GM12878 (cell line): ENCODE measurements around the gene PRKCE. TPM values are rescaled to one million over a fixed set of nuclear protein-coding genes. Genes with fewer than 3 reads are reported as not detected.

ENCODE experiments used
- ATAC-seq: fragments of 200-7000 bp; cut with Tn5 transposase; 3 replicates; pipeline ENCODE4 v1.9.1; 2020; ENCODE audit warnings: mild to moderate bottlenecking, moderate library complexity
- BruUV-seq: library from RNA; stranded (reverse); fragments of 400-500 nt; replicated peaks from 2 replicates; lab custom pipeline; 2021; lab: Mats Ljungman, UMichigan
- CTCF ChIA-PET: fragments of 300-600 bp; sonication (Branson Sonifier 250); formaldehyde crosslinking; extraction: SDS; loops from one replicate; lab custom pipeline; 2021; ENCODE audit warnings: inconsistent platforms; lab: Yijun Ruan, JAX
- POLR2A ChIA-PET: fragments of 350-600 bp; formaldehyde crosslinking; extraction: SDS; loops from one replicate; lab custom pipeline; 2021; ENCODE audit warnings: inconsistent platforms; lab: Charles Lee
- RAD21 ChIA-PET: fragments of 300-600 bp; sonication (Branson Sonifier 250); formaldehyde crosslinking; loops from one replicate; lab custom pipeline; 2023; ENCODE audit warnings: antibody characterized with exemption; ENCODE audit not compliant: unreplicated experiment; lab: Charles Lee
- SMC1A ChIA-PET: fragments of 300-600 bp; sonication (Branson Sonifier 250); formaldehyde crosslinking; loops from one replicate; lab custom pipeline; 2023; ENCODE audit not compliant: unreplicated experiment, uncharacterized antibody; lab: Charles Lee
- DNase-seq: peaks from one replicate; pipeline ENCODE4 v3.0.0-alpha.2; 2011; ENCODE audit warnings: low read depth, low spot score
- FAIRE-seq: peaks from 3 replicates; lab custom pipeline; 2011; peaks lifted over from hg19 to GRCh38; lab: Jason Lieb, UNC
- H2AFZ ChIP-seq: 2 replicates; pipeline ENCODE4 v1.6.0; 2011; ENCODE audit warnings: low read depth, low read length, control low read depth; ENCODE audit not compliant: control insufficient read depth
- H3K27ac ChIP-seq: 2 replicates; pipeline ENCODE4 v1.5.1; 2011; ENCODE audit warnings: control low read depth; ENCODE audit not compliant: control insufficient read depth, insufficient read depth
- H3K27me3 ChIP-seq, 2 experiments: replicated peaks in 1 of 2; 2 replicates each; pipeline versions ENCODE4 v1.6.0 to v1.6.1; 2011; ENCODE audit warnings: low read length in 1 of 2; ENCODE audit not compliant: control insufficient read depth in 2 of 2, insufficient read depth in 2 of 2
- H3K36me3 ChIP-seq, 2 experiments: 2 replicates each; pipeline ENCODE4 v1.5.1; 2011; ENCODE audit warnings: low read length in 1 of 2; ENCODE audit not compliant: control insufficient read depth in 2 of 2, insufficient read depth in 2 of 2
- H3K4me1 ChIP-seq: 2 replicates; pipeline ENCODE4 v1.6.1; 2011; ENCODE audit warnings: mild to moderate bottlenecking, low read length, moderate library complexity, mixed read lengths; ENCODE audit not compliant: control insufficient read depth, insufficient read depth
- H3K4me2 ChIP-seq: 2 replicates; pipeline ENCODE4 v1.6.0; 2011; ENCODE audit warnings: control low read depth; ENCODE audit not compliant: control insufficient read depth, insufficient read depth
- H3K4me3 ChIP-seq: fragments of 200-600 bp; sonication (generic); 2 replicates; pipeline ENCODE4 v1.5.1; 2016
- H3K79me2 ChIP-seq: 2 replicates; pipeline ENCODE4 v1.6.0; 2011; ENCODE audit warnings: low read length; ENCODE audit not compliant: control insufficient read depth, insufficient read depth
- H3K9ac ChIP-seq: 2 replicates; pipeline ENCODE4 v1.8.0; 2011; ENCODE audit warnings: low read length, control low read depth, mixed read lengths; ENCODE audit not compliant: control insufficient read depth, insufficient read depth
- H3K9me3 ChIP-seq: replicated peaks from 3 replicates; pipeline ENCODE4 v1.5.1; 2011; ENCODE audit warnings: mild to moderate bottlenecking, low read length; ENCODE audit not compliant: control insufficient read depth, insufficient read depth
- H4K20me1 ChIP-seq: 2 replicates; pipeline ENCODE4 v1.6.0; 2011; ENCODE audit not compliant: control insufficient read depth, insufficient read depth
- CHD4 ChIP-seq: fragments of 200-600 bp; sonication (generic); IDR thresholded peaks from 2 replicates; pipeline ENCODE4 v1.6.1; 2016; ENCODE audit warnings: mild to moderate bottlenecking
- EED ChIP-seq: sonication (generic); IDR thresholded peaks from 2 replicates; pipeline ENCODE4 v1.6.1; 2016; ENCODE audit warnings: antibody characterized with exemption, low read depth
- HDAC6 ChIP-seq: fragments of 200-600 bp; sonication (generic); IDR thresholded peaks from one replicate; pipeline ENCODE4 v1.8.0; 2017; ENCODE audit warnings: antibody characterized with exemption; ENCODE audit not compliant: unreplicated experiment
- KLF5 ChIP-seq: fragments of 450-650 bp; IDR thresholded peaks from 2 replicates; pipeline ENCODE4 v1.6.1; 2014; ENCODE audit warnings: mild to moderate bottlenecking; ENCODE audit not compliant: partially characterized antibody
- NR2C1 ChIP-seq: fragments of 450-650 bp; IDR thresholded peaks from 2 replicates; pipeline ENCODE4 v1.6.1; 2017; ENCODE audit warnings: antibody characterized with exemption, mild to moderate bottlenecking, moderate library complexity
- SMAD5 ChIP-seq: IDR thresholded peaks from 2 replicates; pipeline ENCODE4 v1.6.1; 2016; ENCODE audit warnings: antibody characterized with exemption, low read depth
- SMC3 ChIP-seq: IDR thresholded peaks from 2 replicates; pipeline ENCODE4 v1.6.1; 2011; ENCODE audit warnings: low read length, improper control_type of control experiment, borderline replicate concordance
- SREBF2 ChIP-seq: IDR thresholded peaks from 2 replicates; pipeline ENCODE4 v1.6.1; 2012; ENCODE audit warnings: mild to moderate bottlenecking, low read length
- USF2 ChIP-seq: IDR thresholded peaks from 2 replicates; pipeline ENCODE4 v1.6.1; 2011; ENCODE audit warnings: low read depth, low read length, improper control_type of control experiment, borderline replicate concordance
- YBX1 ChIP-seq: fragments of 450-650 bp; IDR thresholded peaks from 2 replicates; pipeline ENCODE4 v1.6.1; 2016; ENCODE audit warnings: antibody characterized with exemption
- WGBS: methylation state at CpG from one replicate; pipeline ENCODE4 v1.1.6; 2016; ENCODE audit warnings: low lambda C conversion rate; ENCODE audit not compliant: insufficient replicate concordance, insufficient coverage; ENCODE audit errors: missing lambda C conversion rate; 5-methylcytosine and 5-hydroxymethylcytosine counted together
- in situ Hi-C: fragments of 300-500 bp; cut with MboI; formaldehyde crosslinking; loops from 9 replicates; pipeline ENCODE4 v1.14.3; 2018; ENCODE audit warnings: mixed read lengths
- intact Hi-C: fragments of 100-400 bp; cut with micrococcal nuclease; formaldehyde crosslinking; loops from one replicate; pipeline ENCODE4 v1.14.2; 2022; ENCODE audit not compliant: unreplicated experiment
- polyA plus RNA-seq, 11 experiments: library from polyadenylated mRNA; depleted of rRNA in 4 of 11; unstranded in 6 of 11; stranded (reverse) in 5 of 11; fragments of >200 nt; fragmentation: Nextera tagmentation in 4 of 11; fragmentation: Illumina TruSeq in 1 of 11; extraction: Ambion mirVana in 4 of 11; extraction: Trizol in 1 of 11; gene quantifications; 1 replicate in 1 of 11; 2 replicates in 10 of 11; pipeline versions ENCODE4 v1.2.1 to v1.2.3, GENCODE V29; 2011 to 2016; ENCODE audit warnings: inconsistent platforms in 2 of 11, missing spikeins in 2 of 11, low read depth in 1 of 11
- total RNA-seq, 4 experiments: library from RNA; depleted of rRNA in 3 of 4; stranded (reverse); fragments of >200 nt in 3 of 4; fragmentation: Illumina TruSeq in 1 of 4; extraction: Trizol in 1 of 4; gene quantifications; 2 replicates each; pipeline versions ENCODE4 v1.2.1 to v1.2.3, GENCODE V29; 2013 to 2021
- TF ChIP-seq, protein P1 (sequence below): fragments of 450-650 bp; IDR thresholded peaks from 2 replicates; pipeline ENCODE4 v1.6.1; 2016; ENCODE audit warnings: mild to moderate bottlenecking

Gene PRKCE
- total and polyA plus RNA-seq, 10 of the 15 experiments (the other 5 are each of a cell fraction or from before 2014, with no cell fraction given): 2.6 to 28.2 (median 11.3) TPM

DNA sequence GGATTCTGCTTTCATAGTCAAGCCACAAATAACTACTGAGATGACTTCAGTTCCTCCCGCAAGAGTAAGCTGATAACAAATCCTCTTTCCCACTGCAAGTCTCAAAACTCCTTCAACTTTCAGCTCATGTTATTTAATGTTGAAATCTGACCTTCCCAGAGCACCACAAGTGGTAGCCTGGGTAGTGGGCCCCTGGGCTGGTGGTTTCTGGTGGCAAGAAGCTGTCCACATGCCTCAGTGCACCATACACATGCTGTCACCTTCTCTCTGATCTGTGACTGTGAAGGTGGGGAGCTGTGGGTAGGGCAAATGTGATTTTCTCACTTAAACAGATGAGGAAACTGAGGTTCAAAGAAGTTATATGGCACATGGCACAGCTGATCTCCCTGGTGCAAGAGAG lies 399.6 kb downstream of the PRKCE start:
- Histone ChIP-seq H2AFZ (no peak overlapping the region), H3K4me1 (no peaks in the 10 kb centered on the region), H3K36me3 (no peaks in the 10 kb centered on the region; a peak in 2 of 4 replicates), H3K27me3 (no peaks in the 10 kb centered on the region), H3K9ac (no peak overlapping the region), H3K4me3 (no peak overlapping the region), H3K27ac (no peak overlapping the region), H4K20me1 (no peaks in the 10 kb centered on the region), H3K4me2 (no peak overlapping the region), H3K9me3 (no peaks in the 10 kb centered on the region), H3K79me2 (no peaks in the 10 kb centered on the region)
- in situ Hi-C loops (no loop called here), intact Hi-C loops (no loop called here)
- DNase-seq (no peak), FAIRE-seq (no peak), ATAC-seq (no peak)
- SMC1A ChIA-PET: interaction anchor here (1.0 to 4.4 kb wide), 2 partner anchors 13 to 28 kb away, joined by 3 to 18 read pairs; no protein-coding TSS in a partner anchor
- no peak for TF ChIP-seq EED
- TF ChIP-seq HDAC6: no peak
- TF ChIP-seq NR2C1: no peak
- WGBS: 94% methylated on average over 1 of the region's 1 CpG
- no TSS peak for BruUV-seq
- POLR2A ChIA-PET: no interaction called here
- CTCF ChIA-PET: interaction anchor here (1.4 to 8.9 kb wide), 2 partner anchors 12 to 315 kb away, joined by 4 to 56 read pairs; no protein-coding TSS in a partner anchor
- RAD21 ChIA-PET: interaction anchor here (0.6 kb wide), 1 partner anchor 27 kb away, joined by 3 read pairs; no protein-coding TSS in a partner anchor

DNA sequence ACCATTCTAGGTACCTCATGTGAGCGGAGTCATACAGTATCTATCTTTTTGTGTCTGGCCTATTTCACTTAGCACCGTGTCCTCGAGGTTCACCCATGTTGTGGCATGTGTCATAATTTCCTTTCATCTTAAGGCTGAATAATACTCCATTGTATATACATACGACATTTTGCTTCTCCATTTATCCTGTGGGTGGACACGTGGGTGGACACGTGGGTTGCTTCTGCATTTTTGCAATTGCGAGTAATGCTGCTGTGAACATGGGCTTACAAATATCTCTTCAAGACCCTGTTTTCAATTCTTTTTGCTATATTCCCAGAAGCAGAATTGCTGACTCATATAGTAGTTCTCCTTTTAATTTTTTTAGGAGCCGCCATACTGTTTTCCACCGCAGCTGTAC lies 402.1 kb downstream of the PRKCE start:
- Histone ChIP-seq H3K4me2 (no peak overlapping the region), H3K4me1 (no peaks in the 10 kb centered on the region), H3K9ac (no peak overlapping the region), H4K20me1 (no peaks in the 10 kb centered on the region), H3K27ac (no peak overlapping the region), H3K27me3 (no peaks in the 10 kb centered on the region), H2AFZ (no peak overlapping the region), H3K9me3 (no peaks in the 10 kb centered on the region), H3K79me2 (no peaks in the 10 kb centered on the region), H3K36me3 (no peaks in the 10 kb centered on the region; a peak in 1 of 4 replicates), H3K4me3 (no peak overlapping the region)
- WGBS: 64% methylated on average over 9 of the region's 9 CpGs
- POLR2A ChIA-PET: no interaction called here
- CTCF ChIA-PET: interaction anchor here (8.9 kb wide), 1 partner anchor 9 kb away, joined by 56 read pairs; no protein-coding TSS in a partner anchor
- no TSS peak for BruUV-seq
- ATAC-seq: no peak
- TF ChIP-seq USF2 (no peak), YBX1 (no peak), SMAD5 (no peak), SREBF2 (no peak), KLF5 (no peak), CHD4 (no peak), SMC3 (no peak)
- TF ChIP-seq, protein P1, sequence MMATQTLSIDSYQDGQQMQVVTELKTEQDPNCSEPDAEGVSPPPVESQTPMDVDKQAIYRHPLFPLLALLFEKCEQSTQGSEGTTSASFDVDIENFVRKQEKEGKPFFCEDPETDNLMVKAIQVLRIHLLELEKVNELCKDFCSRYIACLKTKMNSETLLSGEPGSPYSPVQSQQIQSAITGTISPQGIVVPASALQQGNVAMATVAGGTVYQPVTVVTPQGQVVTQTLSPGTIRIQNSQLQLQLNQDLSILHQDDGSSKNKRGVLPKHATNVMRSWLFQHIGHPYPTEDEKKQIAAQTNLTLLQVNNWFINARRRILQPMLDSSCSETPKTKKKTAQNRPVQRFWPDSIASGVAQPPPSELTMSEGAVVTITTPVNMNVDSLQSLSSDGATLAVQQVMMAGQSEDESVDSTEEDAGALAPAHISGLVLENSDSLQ: no peak
- RAD21 ChIA-PET: no interaction called here
- intact Hi-C loops: no loop called here
- in situ Hi-C loops: no loop called here
- no peak for FAIRE-seq
- DNase-seq: no peak
- SMC1A ChIA-PET: interaction anchor here (2.7 kb wide), 1 partner anchor 9 kb away, joined by 6 read pairs; no protein-coding TSS in a partner anchor
